Hematopoietic multipotent progenitor cell treated with erythropoietin and hydrocortisone succinate and interleukin-3 and kit ligand, for 17 days (in vitro differentiated cells): ENCODE results near the gene THRSP.

ENCODE experiments used
- DNase-seq: peaks from one replicate; pipeline ENCODE4 v3.0.0-alpha.2; 2015; ENCODE audit warnings: low spot score

THRSP gene

GRCh38 chr11:78097666-78098385, 34.2 kb downstream of the THRSP start:
- DNase-seq, result no peak

GRCh38 chr11:78099666-78100065, 36.0 kb downstream of the THRSP start:
- no peak for DNase-seq

GRCh38 chr11:78100261-78100660, 36.6 kb downstream of the THRSP start:
- no peak for DNase-seq

GRCh38 chr11:78100676-78101472, 37.2 kb downstream of the THRSP start:
- no peak for DNase-seq

- DNase-seq, result no peak
These were observed 45.7 kb downstream of the THRSP start for GRCh38 chr11:78109081-78110015.

- no peak for DNase-seq
These were observed 46.7 kb downstream of the THRSP start for GRCh38 chr11:78110351-78110750.

- no peak for DNase-seq
These were observed 47.2 kb downstream of the THRSP start for GRCh38 chr11:78110830-78111229.

GRCh38 chr11:78111298-78111697, 47.6 kb downstream of the THRSP start:
- no peak for DNase-seq

- DNase-seq, result no peak
These were observed 49.1 kb downstream of the THRSP start for GRCh38 chr11:78112582-78113275.
